GM21423 (cell line): Measurements from ENCODE around the gene SCLT1.

ENCODE experiments used
- ATAC-seq: cut with Tn5 transposase; IDR thresholded peaks from one replicate; pipeline ENCODE4 v1.9.1; 2021; ENCODE audit warnings: mild to moderate bottlenecking, moderate library complexity; ENCODE audit not compliant: unreplicated experiment

Gene SCLT1

DNA sequence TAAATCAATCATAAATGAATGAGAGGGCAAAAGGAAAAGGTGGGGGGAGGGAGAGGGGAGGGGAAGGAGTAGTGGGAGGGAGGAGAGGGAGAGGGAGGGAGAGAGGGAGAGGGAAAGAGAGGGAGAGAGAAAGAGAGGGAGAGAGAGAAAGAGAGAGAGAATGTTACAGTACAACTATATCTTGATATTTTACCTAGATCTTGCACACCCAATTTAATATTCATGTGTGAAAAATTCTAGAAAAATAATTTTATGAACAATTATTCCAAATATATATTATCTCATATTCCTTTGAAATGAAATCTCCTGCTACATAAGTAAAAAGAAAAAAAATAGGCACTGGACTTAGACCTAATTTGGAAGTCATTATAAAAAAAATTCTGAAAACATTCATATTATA lies 120.0 kb downstream of the SCLT1 start:
- ATAC-seq = no peak

GRCh38 chr4:128961405-128961804 lies 131.9 kb downstream of the SCLT1 start:
- ATAC-seq = no peak

GRCh38 chr4:128958194-128958593 lies 135.1 kb downstream of the SCLT1 start:
- no peak for ATAC-seq

DNA sequence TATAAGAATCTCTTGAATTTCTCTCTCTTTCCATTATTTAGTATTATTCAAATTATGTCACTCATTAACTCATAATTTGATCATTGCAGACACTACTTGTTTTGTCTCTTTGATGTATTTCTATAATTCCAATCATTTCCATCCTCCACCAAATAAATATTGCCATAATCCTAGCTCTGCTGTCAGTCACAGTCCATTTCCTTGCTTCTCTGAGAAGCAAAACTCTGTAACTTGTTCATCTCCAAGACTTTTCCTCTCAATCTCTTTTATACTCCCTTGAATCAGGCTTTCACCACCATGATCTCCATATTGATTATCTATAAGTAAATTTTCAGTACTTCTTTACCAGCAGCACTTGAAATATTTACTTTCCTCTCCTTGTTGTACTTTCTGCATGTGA lies 135.9 kb downstream of the SCLT1 start:
- ATAC-seq = no peak

GRCh38 chr4:128955751-128956150 lies 137.6 kb downstream of the SCLT1 start:
- no peak for ATAC-seq

DNA sequence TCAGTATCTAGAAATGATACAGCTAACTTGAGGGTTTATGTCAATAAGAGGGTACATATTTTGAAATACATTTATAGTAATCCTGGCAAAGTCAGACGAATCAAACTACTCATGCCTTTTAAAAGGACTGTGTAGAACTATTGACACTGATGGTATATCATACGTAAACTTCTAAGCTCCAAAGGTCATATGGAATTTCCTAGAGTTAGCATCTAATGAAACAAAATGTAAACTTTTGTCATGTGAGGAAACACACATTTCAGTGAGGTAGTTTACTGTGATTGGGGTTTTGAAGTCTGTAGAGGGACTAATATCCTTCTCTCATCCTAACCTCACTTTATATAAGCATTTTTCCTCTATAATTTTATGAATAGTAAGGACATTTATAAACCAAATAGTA lies 138.4 kb downstream of the SCLT1 start:
- ATAC-seq = no peak

GRCh38 chr4:128951316-128951715 lies 142.0 kb downstream of the SCLT1 start:
- ATAC-seq = no peak

- no peak for ATAC-seq
Observed at GRCh38 chr4:128950796-128951195, 142.5 kb downstream of the SCLT1 start.

DNA sequence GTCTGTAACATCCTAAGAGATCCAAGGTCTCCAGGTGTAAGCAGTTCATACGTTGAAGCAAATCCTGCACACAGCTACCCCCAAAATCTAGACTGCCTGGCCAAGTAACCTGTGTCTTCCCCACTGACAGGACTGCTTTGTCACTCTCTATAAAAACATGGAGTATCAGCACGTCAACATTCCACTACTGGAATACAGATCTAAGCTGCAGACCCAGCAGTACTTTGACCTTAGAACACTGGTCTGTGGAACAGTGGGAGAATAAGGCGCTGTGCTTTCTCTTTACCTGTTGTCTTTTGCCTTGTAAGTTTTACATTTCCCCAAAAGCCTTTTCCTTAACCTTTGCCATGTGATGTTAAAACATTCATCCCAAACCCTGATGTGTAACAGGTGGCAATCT lies 146.4 kb downstream of the SCLT1 start:
- ATAC-seq = no peak

GRCh38 chr4:128942607-128943006 lies 150.7 kb downstream of the SCLT1 start:
- ATAC-seq = no peak

GRCh38 chr4:128940971-128941370 lies 152.4 kb downstream of the SCLT1 start:
- no peak for ATAC-seq

DNA sequence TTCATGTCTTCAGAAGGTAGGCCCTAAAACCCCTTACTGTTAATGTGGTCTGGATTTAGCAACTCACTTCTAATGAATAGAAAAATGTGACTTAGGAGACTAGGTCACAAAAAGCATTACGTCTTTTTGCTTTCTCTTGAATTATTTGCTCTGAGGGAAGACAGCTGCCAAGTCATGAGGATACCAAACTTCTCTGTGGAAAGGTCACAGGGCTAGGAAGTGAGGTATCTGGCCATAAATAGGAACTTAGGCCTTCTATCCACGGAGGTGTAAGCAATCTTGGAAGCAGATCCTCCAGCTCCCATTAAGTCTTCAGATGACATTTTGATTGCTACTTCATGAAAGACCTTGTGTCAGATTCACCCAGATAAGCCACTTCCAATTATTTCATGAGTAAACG lies 163.3 kb downstream of the SCLT1 start:
- ATAC-seq = no peak

GRCh38 chr4:128924951-128925350 lies 168.4 kb downstream of the SCLT1 start:
- ATAC-seq = no peak

DNA sequence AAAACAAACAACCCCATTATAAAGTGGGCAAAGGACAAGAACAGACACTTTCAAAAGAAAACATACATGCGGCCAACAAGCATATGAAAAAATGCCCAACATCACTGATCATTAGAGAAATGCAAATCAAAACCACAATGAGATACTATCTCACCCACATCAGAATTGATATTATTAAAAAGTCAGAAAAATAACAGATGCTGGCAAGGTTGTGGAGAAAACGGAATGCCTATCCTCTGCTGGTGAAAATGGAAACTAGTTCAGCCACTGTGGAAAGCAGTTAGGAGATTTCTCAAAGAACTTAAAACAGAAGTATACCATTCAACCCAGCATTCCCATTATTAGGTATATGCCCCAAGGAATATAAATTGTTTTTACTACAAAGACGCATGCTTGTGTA lies 171.4 kb downstream of the SCLT1 start:
- no peak for ATAC-seq

DNA sequence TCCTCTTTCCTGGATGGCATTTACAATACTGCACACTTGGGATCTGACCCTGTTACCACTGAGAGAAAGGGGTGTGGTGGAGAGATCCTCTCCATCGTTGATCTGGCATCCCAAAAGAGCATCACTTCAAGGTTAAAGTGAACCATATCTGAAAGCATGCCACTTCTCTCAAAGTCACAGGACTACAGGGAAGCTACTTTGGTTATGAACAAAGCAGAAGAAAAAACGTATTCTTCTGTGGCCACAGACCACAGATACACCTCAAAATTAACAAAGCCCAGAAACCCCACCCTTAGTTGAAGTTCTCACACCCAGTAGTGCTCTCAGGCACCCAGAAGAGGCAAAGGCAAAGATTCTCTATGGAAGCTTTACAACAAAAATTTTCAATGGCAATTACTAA lies 175.6 kb downstream of the SCLT1 start:
- peak; percentile 73 for ATAC-seq

DNA sequence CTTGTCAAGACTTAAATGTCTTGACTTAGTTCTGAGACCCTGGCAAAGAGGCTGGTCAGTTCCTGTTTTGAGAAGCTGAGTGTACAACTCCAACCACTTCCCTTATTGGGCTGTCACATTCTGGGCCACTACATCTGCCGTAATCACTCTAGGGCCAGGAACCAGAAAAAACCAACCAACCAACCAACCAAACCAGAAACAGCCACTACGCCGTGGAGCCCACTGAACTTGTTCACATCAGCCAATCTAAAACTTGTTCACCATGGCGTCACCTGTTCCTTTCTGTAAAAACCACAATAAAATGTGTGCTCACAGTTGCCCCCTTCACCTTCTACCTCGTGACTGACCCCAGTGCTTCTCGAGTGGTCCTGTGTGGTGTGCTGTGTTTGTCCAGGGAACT lies 176.5 kb downstream of the SCLT1 start:
- ATAC-seq = peak; percentile 86

GRCh38 chr4:128915544-128915943 lies 177.8 kb downstream of the SCLT1 start:
- no peak for ATAC-seq

GRCh38 chr4:128913228-128913627 lies 180.1 kb downstream of the SCLT1 start:
- no peak for ATAC-seq

- ATAC-seq = no peak
Observed at GRCh38 chr4:128908735-128909134, 184.6 kb downstream of the SCLT1 start.

- ATAC-seq = no peak
Observed at GRCh38 chr4:128907981-128908380, 185.4 kb downstream of the SCLT1 start.

DNA sequence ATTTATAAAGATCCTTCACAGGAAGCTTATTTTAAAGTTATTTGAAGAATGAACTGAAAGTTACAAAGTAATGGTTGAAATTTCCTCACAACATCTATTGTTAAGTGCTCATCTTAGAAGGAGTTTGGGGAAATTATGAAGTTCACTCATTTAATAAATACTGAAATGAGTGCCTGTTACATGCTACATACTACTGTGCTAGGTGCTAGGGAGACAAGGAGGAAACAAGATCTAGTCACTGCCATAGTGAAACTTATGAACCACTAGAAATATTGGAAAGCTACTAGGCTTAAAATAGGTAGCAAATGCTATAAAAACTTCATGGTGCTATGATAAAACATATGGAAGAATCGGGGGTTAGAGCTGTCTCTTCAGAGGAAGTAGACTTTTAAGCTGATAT lies 186.8 kb downstream of the SCLT1 start:
- ATAC-seq = no peak

DNA sequence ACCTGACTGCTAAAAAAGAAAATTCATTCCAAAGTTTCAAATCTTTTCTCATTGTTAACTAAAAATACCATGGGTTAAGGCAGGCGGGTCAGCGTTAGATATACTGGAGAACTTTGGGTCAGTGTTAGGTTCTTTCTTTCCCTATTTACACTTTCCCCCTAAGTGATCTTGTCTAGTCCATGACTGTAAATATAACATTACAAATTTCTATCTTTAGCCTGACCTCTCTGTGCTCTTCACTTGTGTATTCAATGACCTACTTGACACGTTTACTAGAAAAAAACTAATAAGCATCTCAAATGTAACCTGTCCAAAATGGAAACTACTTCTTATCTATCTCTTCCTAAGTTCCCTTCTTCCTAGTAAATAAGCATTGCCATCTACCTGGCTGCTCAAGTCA lies 188.5 kb downstream of the SCLT1 start:
- no peak for ATAC-seq

DNA sequence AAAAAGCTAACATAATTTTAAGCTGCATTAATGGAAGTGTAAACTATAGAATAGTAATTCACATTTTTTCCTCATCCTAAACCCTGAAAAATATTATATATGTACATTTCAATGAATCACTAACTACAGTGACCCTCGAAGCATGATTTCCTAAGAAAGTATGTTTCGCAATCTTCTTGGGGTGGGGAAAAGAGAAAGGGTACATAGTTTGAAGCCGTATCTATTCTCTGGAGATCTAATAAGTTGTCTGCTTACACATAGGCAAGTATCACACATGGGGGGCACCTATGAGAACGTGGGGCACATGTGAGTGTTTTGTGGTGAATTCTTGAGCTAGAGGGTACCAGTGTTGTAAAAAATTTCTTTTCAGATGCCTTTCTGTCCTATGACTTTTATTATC lies 212.7 kb downstream of the SCLT1 start:
- no peak for ATAC-seq

GRCh38 chr4:128879971-128880370 lies 213.4 kb downstream of the SCLT1 start:
- ATAC-seq = no peak
